Measurements from ENCODE around the gene CRHBP.
"Not testable (repeated sequence)": the region's sequence is repeated elsewhere in the genome, so short reads cannot be mapped to it uniquely, and the experiment has no call there.

Gene CRHBP, protein sequence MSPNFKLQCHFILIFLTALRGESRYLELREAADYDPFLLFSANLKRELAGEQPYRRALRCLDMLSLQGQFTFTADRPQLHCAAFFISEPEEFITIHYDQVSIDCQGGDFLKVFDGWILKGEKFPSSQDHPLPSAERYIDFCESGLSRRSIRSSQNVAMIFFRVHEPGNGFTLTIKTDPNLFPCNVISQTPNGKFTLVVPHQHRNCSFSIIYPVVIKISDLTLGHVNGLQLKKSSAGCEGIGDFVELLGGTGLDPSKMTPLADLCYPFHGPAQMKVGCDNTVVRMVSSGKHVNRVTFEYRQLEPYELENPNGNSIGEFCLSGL

DNA sequence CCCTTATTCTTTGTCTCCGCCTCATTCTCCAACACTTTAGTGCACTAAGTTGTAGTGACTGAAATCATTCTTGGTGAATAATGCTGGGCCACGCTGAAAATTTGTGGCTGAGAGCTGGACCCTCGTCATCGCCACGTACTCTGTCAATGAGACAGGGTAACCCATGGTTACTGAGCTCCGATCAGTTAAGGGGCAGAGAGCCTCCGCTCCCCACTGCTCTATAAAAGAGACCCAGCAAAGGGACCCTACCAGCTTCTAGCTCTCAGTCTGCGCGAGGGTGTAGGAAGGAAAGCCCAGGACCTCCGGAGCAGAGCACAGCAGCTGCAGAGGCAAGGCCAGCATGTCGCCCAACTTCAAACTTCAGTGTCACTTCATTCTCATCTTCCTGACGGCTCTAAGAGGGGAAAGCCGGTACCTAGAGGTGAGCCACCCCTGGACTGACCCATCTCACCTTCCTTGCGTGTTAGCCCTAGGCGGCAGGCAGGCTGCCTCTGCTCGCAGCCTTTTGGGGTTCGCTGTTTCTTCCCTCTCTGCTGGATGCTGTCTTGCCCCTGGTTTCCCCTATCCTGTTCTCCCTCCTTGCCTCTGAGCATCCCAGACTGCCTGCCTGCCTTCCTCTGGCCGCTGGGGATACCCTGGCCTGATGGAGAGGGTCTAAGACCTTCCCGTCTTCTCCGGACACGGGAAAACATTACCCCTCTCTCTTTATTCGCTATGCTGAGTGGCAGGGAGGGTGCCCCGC, at the start of gene CRHBP:
TSS of gene CRHBP (plus strand) at position 251 of the 742 bp plus-strand sequence. CDS start at position 341, 90 bp downstream.
- TF ChIP-seq, protein P1, sequence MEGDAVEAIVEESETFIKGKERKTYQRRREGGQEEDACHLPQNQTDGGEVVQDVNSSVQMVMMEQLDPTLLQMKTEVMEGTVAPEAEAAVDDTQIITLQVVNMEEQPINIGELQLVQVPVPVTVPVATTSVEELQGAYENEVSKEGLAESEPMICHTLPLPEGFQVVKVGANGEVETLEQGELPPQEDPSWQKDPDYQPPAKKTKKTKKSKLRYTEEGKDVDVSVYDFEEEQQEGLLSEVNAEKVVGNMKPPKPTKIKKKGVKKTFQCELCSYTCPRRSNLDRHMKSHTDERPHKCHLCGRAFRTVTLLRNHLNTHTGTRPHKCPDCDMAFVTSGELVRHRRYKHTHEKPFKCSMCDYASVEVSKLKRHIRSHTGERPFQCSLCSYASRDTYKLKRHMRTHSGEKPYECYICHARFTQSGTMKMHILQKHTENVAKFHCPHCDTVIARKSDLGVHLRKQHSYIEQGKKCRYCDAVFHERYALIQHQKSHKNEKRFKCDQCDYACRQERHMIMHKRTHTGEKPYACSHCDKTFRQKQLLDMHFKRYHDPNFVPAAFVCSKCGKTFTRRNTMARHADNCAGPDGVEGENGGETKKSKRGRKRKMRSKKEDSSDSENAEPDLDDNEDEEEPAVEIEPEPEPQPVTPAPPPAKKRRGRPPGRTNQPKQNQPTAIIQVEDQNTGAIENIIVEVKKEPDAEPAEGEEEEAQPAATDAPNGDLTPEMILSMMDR (IDR thresholded peaks at IDR 0.05; ENCODE audit: low read depth, low read length, missing control alignments): peak; percentile 24
- in situ Hi-C loops (cut with HindIII; ENCODE audit: low pct_ligation_motif_present, low sequenced_read_pairs): no loop called here
- peak; percentile 9 for DNase-seq
- H3K27me3 ChIP-seq (replicated peaks): no peaks in the 10 kb centered on the region
- H3K27ac ChIP-seq: no peak within 1 kb of the TSS
- peak within 1 kb of the TSS; percentile 63 for H3K4me3 ChIP-seq (ENCODE audit: low read depth, low read length)
- no peaks in the 10 kb centered on the region for H3K36me3 ChIP-seq (replicated peaks)

DNA sequence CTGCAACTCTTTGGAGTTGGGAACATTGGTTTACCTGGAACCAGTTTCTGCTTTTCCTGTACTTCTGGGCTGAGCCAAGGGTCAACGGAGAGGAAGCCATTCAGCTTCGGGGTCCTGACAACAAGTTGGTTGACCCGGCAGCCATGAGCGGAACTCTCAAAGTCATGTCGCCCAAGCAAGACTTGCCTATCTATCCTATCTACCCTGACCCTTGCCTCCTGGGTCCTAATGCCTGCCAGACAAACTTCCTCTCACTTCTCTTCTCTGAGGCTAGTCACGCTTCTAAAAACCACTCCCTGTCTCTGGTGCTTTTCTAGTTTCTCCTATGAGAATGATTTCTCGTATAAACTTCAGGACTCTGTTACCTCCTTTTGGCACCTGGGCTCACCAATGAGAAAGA, 44.7 kb upstream of the CRHBP start:
- in situ Hi-C loops (cut with HindIII; ENCODE audit: low pct_ligation_motif_present, low sequenced_read_pairs): no loop called here
- no peaks in the 10 kb centered on the region for H3K36me3 ChIP-seq (replicated peaks)
- no peak overlapping the region for H3K4me3 ChIP-seq (ENCODE audit: low read depth, low read length)
- no peak overlapping the region for H3K27ac ChIP-seq
- TF ChIP-seq, protein P1 (IDR thresholded peaks at IDR 0.05; ENCODE audit: low read depth, low read length, missing control alignments): no peak
- H3K27me3 ChIP-seq (replicated peaks): no peaks in the 10 kb centered on the region
- no peak for DNase-seq

DNA sequence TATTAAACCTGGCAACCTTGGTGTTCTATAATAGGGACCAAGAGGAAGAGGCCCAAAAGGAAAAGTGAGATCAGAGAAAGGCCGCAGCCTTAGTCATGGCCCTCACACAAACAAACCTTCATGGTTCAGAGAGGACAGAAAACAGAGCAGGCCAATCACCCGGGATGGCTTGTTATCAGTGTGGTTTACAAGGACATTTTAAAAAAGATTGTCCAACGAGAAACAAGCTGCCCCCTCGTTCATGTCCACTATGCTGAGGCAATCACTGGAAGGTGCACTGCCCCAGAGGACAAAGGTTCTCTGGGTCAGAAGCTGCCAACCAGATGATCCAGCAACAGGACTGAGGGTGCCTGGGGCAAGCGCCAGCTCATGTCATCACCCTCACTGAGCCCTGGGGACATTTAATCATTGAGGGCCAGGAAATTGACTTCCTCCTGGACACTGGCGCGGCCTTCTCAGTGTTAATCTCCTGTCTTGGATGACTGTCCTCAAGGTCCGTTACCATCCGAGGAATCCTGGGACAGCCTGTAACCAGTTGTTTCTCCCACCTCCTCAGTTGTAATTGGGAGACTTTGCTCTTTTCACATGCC, 42.4 kb upstream of the CRHBP start:
- H3K27ac ChIP-seq; H3K36me3 ChIP-seq (replicated peaks); H3K27me3 ChIP-seq (replicated peaks); H3K4me3 ChIP-seq (ENCODE audit: low read depth, low read length); DNase-seq; in situ Hi-C loops (cut with HindIII; ENCODE audit: low pct_ligation_motif_present, low sequenced_read_pairs): not testable (repeated sequence)

DNA sequence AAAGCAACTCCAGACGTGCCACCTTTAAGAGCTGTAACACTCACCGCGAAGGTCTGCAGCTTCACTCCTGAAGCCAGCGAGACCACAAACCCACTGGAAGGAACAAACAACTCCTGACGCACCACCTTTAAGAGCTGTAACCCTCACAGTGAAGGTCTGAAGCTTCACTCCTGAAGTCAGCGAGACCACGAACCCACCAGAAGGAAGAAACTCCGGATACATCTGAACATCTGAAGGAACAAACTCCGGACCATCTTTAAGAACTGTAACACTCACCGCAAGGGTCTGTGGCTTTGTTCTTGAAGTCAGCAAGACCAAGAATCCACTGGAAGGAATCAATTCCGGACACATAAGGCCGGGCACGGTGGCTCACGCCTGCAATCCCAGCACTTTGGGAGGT, 38.2 kb upstream of the CRHBP start:
- in situ Hi-C loops (cut with HindIII; ENCODE audit: low pct_ligation_motif_present, low sequenced_read_pairs): not testable (repeated sequence)

DNA sequence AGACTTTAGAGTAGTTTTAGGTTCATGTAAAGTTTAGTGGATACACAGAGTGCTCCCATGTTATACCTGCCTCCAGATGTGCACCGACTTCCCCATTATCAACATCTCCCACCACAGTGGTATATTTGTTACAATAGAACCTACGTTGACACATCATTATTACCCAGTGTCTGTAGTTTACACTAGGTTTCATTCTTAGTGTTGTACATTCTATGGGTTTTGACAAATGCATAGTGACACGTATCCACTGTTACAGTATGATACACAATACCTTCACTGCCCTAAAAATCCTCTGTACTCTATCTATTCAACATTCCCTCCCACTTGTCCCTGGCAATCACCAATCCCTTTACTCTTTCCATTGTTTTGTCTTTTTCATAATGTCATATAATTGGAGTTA, 34.3 kb upstream of the CRHBP start:
- Histone ChIP-seq H3K36me3 (replicated peaks) (no peaks in the 10 kb centered on the region), H3K27me3 (replicated peaks) (no peaks in the 10 kb centered on the region), H3K4me3 (ENCODE audit: low read depth, low read length) (no peak overlapping the region), H3K27ac (no peak overlapping the region)
- no peak for DNase-seq
- in situ Hi-C loops (cut with HindIII; ENCODE audit: low pct_ligation_motif_present, low sequenced_read_pairs): no loop called here
- TF ChIP-seq, protein P1 (IDR thresholded peaks at IDR 0.05; ENCODE audit: low read depth, low read length, missing control alignments): no peak

More for the DNA sequence above, 38.2 kb upstream of the CRHBP start:
- not testable (repeated sequence) for H3K4me3 ChIP-seq (ENCODE audit: low read depth, low read length); H3K27me3 ChIP-seq (replicated peaks); DNase-seq; H3K36me3 ChIP-seq (replicated peaks); H3K27ac ChIP-seq

DNA sequence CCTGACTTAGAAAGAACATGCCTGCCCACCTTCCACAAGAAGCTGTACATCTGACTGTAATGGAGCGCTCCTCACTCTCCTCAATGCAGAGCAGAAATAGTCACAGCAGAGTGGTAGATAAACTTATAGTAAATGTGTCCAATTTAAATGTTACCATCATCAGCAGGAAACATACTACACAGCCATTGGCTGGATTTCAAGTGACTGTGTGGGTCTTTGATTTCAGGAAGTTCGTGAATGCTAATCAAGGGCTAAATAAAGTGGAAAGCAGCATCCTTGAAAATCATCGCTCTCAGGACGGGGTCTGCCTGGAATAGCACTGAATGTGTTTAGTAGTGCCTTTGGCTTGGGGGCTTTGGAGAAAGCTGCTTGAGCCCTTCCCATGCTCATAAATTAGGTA, 32.4 kb upstream of the CRHBP start:
- TF ChIP-seq, protein P1 (IDR thresholded peaks at IDR 0.05; ENCODE audit: low read depth, low read length, missing control alignments): no peak
- no peak overlapping the region for H3K27ac ChIP-seq
- no peak overlapping the region for H3K4me3 ChIP-seq (ENCODE audit: low read depth, low read length)
- no peaks in the 10 kb centered on the region for H3K36me3 ChIP-seq (replicated peaks)
- no peaks in the 10 kb centered on the region for H3K27me3 ChIP-seq (replicated peaks)
- in situ Hi-C loops (cut with HindIII; ENCODE audit: low pct_ligation_motif_present, low sequenced_read_pairs): no loop called here
- no peak for DNase-seq

All from brain microvascular endothelial cell (primary cell).